IMR-90 (cell line): ENCODE results near the gene CHMP6. TPM values are rescaled to one million over a fixed set of nuclear protein-coding genes. Genes with fewer than 3 reads are reported as not detected.
A peak's percentile ranks its signal among the peaks of the same experiment; 100 is the strongest.

Experiments used
- ATAC-seq: fragments of 200-7000 bp; cut with Tn5 transposase; 2 replicates; pipeline ENCODE4 v1.9.1; 2020; ENCODE audit warnings: low read depth, mild to moderate bottlenecking, moderate library complexity
- BruUV-seq: library from RNA; stranded (reverse); fragments of 400-500 nt; replicated peaks from 2 replicates; lab custom pipeline; 2021; lab: Mats Ljungman, UMichigan
- CTCF ChIA-PET: fragments of 300-600 bp; formaldehyde crosslinking; extraction: SDS; loops from one replicate; lab custom pipeline; 2021; ENCODE audit warnings: antibody characterized with exemption; lab: Yijun Ruan, JAX
- POLR2A ChIA-PET: fragments of 300-600 bp; sonication (Branson Sonifier 250); formaldehyde crosslinking; loops from one replicate; lab custom pipeline; 2022; ENCODE audit warnings: antibody characterized with exemption; ENCODE audit not compliant: unreplicated experiment; lab: Charles Lee
- DNase-seq: peaks from one replicate; pipeline ENCODE4 v3.0.0; 2013
- H2AFZ ChIP-seq: replicated peaks from 2 replicates; pipeline ENCODE3; 2013; ENCODE audit warnings: low read length, mild to moderate bottlenecking; ENCODE audit not compliant: poor library complexity
- H2AK5ac ChIP-seq: 2 replicates; pipeline ENCODE4 v1.6.1; 2013; ENCODE audit warnings: low read depth, low read length, inconsistent platforms
- H2AK9ac ChIP-seq: replicated peaks from 2 replicates; pipeline ENCODE3; 2013; ENCODE audit warnings: mild to moderate bottlenecking, low read depth, low read length, moderate library complexity; ENCODE audit not compliant: poor library complexity
- H2BK120ac ChIP-seq: 2 replicates; pipeline ENCODE4 v1.6.1; 2013; ENCODE audit warnings: low read depth, low read length, inconsistent platforms
- H2BK15ac ChIP-seq: 3 replicates; pipeline ENCODE4 v1.6.1; 2013; ENCODE audit warnings: low read depth, low read length, inconsistent platforms
- H2BK20ac ChIP-seq: 2 replicates; pipeline ENCODE4 v1.6.1; 2013; ENCODE audit warnings: low read depth, mild to moderate bottlenecking, inconsistent platforms, low read length, moderate library complexity
- H2BK5ac ChIP-seq: 2 replicates; pipeline ENCODE4 v1.6.1; 2013; ENCODE audit warnings: mild to moderate bottlenecking, low read depth, low read length, inconsistent platforms; ENCODE audit not compliant: poor library complexity, severe bottlenecking
- H3K14ac ChIP-seq: replicated peaks from 2 replicates; pipeline ENCODE4 v1.6.1; 2013; ENCODE audit warnings: low read depth, low read length, inconsistent platforms
- H3K18ac ChIP-seq: 2 replicates; pipeline ENCODE4 v1.6.1; 2013; ENCODE audit warnings: low read depth, low read length, control low read depth
- H3K23ac ChIP-seq: 2 replicates; pipeline ENCODE4 v1.6.1; 2013; ENCODE audit warnings: low read depth, low read length, inconsistent platforms
- H3K27ac ChIP-seq: 2 replicates; pipeline ENCODE4 v1.5.1; 2013; ENCODE audit warnings: mild to moderate bottlenecking, control low read depth, low read length; ENCODE audit not compliant: insufficient read depth
- H3K27me3 ChIP-seq: 2 replicates; pipeline ENCODE4 v1.6.1; 2013; ENCODE audit warnings: low read length; ENCODE audit not compliant: control insufficient read depth, insufficient read depth
- H3K36me3 ChIP-seq: 2 replicates; pipeline ENCODE4 v1.6.1; 2013; ENCODE audit warnings: low read length, mixed read lengths; ENCODE audit not compliant: control insufficient read depth, insufficient read depth
- H3K4ac ChIP-seq: 2 replicates; pipeline ENCODE4 v1.6.1; 2013; ENCODE audit warnings: low read depth, low read length, inconsistent platforms
- H3K4me1 ChIP-seq: 2 replicates; pipeline ENCODE4 v1.6.1; 2013; ENCODE audit warnings: low read length, mixed read lengths; ENCODE audit not compliant: control insufficient read depth, insufficient read depth
- H3K4me2 ChIP-seq: 2 replicates; pipeline ENCODE4 v1.6.1; 2013; ENCODE audit warnings: low read depth, mild to moderate bottlenecking, control low read depth, low read length, moderate library complexity
- H3K4me3 ChIP-seq: 2 replicates; pipeline ENCODE4 v1.5.1; 2013; ENCODE audit warnings: low read depth, mild to moderate bottlenecking, control low read depth, low read length, moderate library complexity; ENCODE audit not compliant: insufficient read depth
- H3K56ac ChIP-seq: 2 replicates; pipeline ENCODE4 v1.6.1; 2013; ENCODE audit warnings: low read length, inconsistent platforms; ENCODE audit not compliant: insufficient read depth; ENCODE audit errors: extremely low read depth
- H3K79me1 ChIP-seq, 2 experiments: 2 replicates each; pipeline ENCODE4 v1.6.1; 2013; ENCODE audit warnings: low read length in 2 of 2, inconsistent platforms in 1 of 2, low read depth in 1 of 2
- H3K9ac ChIP-seq: 2 replicates; pipeline ENCODE4 v1.6.1; 2013; ENCODE audit warnings: low read depth, low read length, control low read depth
- H3K9me1 ChIP-seq: 2 replicates; pipeline ENCODE4 v1.6.1; 2013; ENCODE audit warnings: low read length, inconsistent platforms; ENCODE audit not compliant: insufficient read depth
- H3K9me3 ChIP-seq: 2 replicates; pipeline ENCODE4 v1.6.1; 2013; ENCODE audit warnings: low read length; ENCODE audit not compliant: control insufficient read depth, insufficient read depth
- H4K20me1 ChIP-seq: 2 replicates; pipeline ENCODE4 v1.6.1; 2013; ENCODE audit warnings: low read length, inconsistent platforms; ENCODE audit not compliant: insufficient read depth
- H4K5ac ChIP-seq: 2 replicates; pipeline ENCODE4 v1.6.1; 2013; ENCODE audit warnings: mild to moderate bottlenecking, low read depth, low read length, control low read depth
- H4K8ac ChIP-seq, 2 experiments: 2 replicates each; pipeline ENCODE4 v1.6.1; 2013; ENCODE audit warnings: low read depth in 2 of 2, low read length in 2 of 2, control low read depth in 1 of 2, inconsistent platforms in 1 of 2
- H4K91ac ChIP-seq: 2 replicates; pipeline ENCODE4 v1.6.1; 2013; ENCODE audit warnings: low read depth, low read length, inconsistent platforms; ENCODE audit not compliant: insufficient read depth
- CEBPB ChIP-seq: IDR thresholded peaks from 2 replicates; pipeline ENCODE4 v1.6.1; 2012; ENCODE audit warnings: low read depth, low read length, improper control_type of control experiment
- MAZ ChIP-seq: IDR thresholded peaks from 2 replicates; pipeline ENCODE4 v1.6.1; 2012; ENCODE audit warnings: low read depth, mild to moderate bottlenecking, low read length, improper control_type of control experiment, moderate library complexity, borderline replicate concordance
- WGBS, 2 experiments: methylation state at CpG; one replicate each; pipeline versions ENCODE4 v1.1.5 to v1.1.7; 2013; ENCODE audit warnings: missing lambda C conversion rate in 2 of 2; ENCODE audit not compliant: insufficient read length in 1 of 2; ENCODE audit errors: extremely low coverage in 2 of 2; 5-methylcytosine and 5-hydroxymethylcytosine counted together
- dilution Hi-C: fragments of 300-500 bp; cut with HindIII; formaldehyde crosslinking; loops from one replicate; pipeline ENCODE4 v1.14.3; 2018; ENCODE audit warnings: low sequenced_read_pairs; ENCODE audit not compliant: unreplicated experiment
- in situ Hi-C: fragments of 300-500 bp; cut with MboI; formaldehyde crosslinking; loops from 3 replicates; pipeline ENCODE4 v1.14.3; 2019; ENCODE audit warnings: low sequenced_read_pairs, inconsistent platforms, mixed read lengths
- intact Hi-C: fragments of 100-400 bp; cut with micrococcal nuclease; formaldehyde crosslinking; loops from 2 replicates; pipeline ENCODE4 v1.10.0; 2022
- polyA plus RNA-seq, 3 experiments: library from polyadenylated mRNA; depleted of rRNA; stranded (reverse); fragments of >200 nt; gene quantifications; 2 replicates each; pipeline ENCODE4 v1.2.3, GENCODE V29; 2012; ENCODE audit warnings: low replicate concordance in 1 of 3
- total RNA-seq: library from RNA; depleted of rRNA; stranded (reverse); fragments of >200 nt; gene quantifications from 2 replicates; pipeline ENCODE4 v1.2.3, GENCODE V29; 2012

CHMP6 gene
- total and polyA plus RNA-seq, 2 of the 4 experiments (the other 2 are of a cell fraction), result 5.0 to 40.3 TPM

GRCh38 chr17:80977172-80977571, 14.5 kb upstream of the CHMP6 start:
- ChIA-PET CTCF (no interaction called here), POLR2A (no interaction called here)
- no peak overlapping the region for H3K4me3 ChIP-seq
- H2AFZ ChIP-seq, result no peak overlapping the region
- no peaks in the 10 kb centered on the region for H3K79me1 ChIP-seq
- no peak overlapping the region for H3K23ac ChIP-seq
- in situ Hi-C loops, result loop anchor here (5.0 kb wide), 1 partner anchor 400 kb away; no protein-coding TSS in a partner anchor
- no peak overlapping the region for H3K4me2 ChIP-seq
- no peak overlapping the region for H4K5ac ChIP-seq
- H4K8ac ChIP-seq, result no peak overlapping the region
- intact Hi-C loops, result no loop called here
- H3K4me1 ChIP-seq, result no peaks in the 10 kb centered on the region
- dilution Hi-C loops, result no loop called here
- H3K56ac ChIP-seq, result no peak overlapping the region
- no peak overlapping the region for H2BK20ac ChIP-seq
- ATAC-seq, result no peak
- H3K14ac ChIP-seq, result no peak overlapping the region
- no peak overlapping the region for H3K18ac ChIP-seq
- no peaks in the 10 kb centered on the region for H4K20me1 ChIP-seq
- H3K27me3 ChIP-seq, result no peaks in the 10 kb centered on the region
- no peak overlapping the region for H2AK5ac ChIP-seq
- H3K9me3 ChIP-seq, result peaks cover 2% of the 10 kb centered on the region
- no peak overlapping the region for H3K27ac ChIP-seq
- no peak overlapping the region for H2BK120ac ChIP-seq
- no peak overlapping the region for H2BK5ac ChIP-seq
- DNase-seq, result no peak
- no peaks in the 10 kb centered on the region for H3K9me1 ChIP-seq
- no peaks in the 10 kb centered on the region for H3K36me3 ChIP-seq
- no peak overlapping the region for H2BK15ac ChIP-seq
- TF ChIP-seq CEBPB (peak; percentile 36; the same call in 1 of the 2 replicates), MAZ (no peak)
- no peak overlapping the region for H4K91ac ChIP-seq
- WGBS, 2 experiments, result no CpG with 5 or more reads among the region's 4 CpGs
- no peak overlapping the region for H2AK9ac ChIP-seq
- H3K9ac ChIP-seq, result no peak overlapping the region
- no TSS peak for BruUV-seq
- no peak overlapping the region for H3K4ac ChIP-seq
